GM21786 (cell line): ENCODE measurements around the gene VEGFA.

Experiments
- ATAC-seq: cut with Tn5 transposase; IDR thresholded peaks from one replicate; pipeline ENCODE4 v1.9.1; 2021; ENCODE audit not compliant: unreplicated experiment

VEGFA gene

GRCh38 chr6:43820486-43820885, 50.5 kb downstream of the VEGFA start:
- no peak for ATAC-seq

- ATAC-seq, result no peak
These were observed 51.3 kb downstream of the VEGFA start for GRCh38 chr6:43821101-43821886.

- ATAC-seq, result no peak
These were observed 53.4 kb downstream of the VEGFA start for GRCh38 chr6:43823390-43823789.

- ATAC-seq, result no peak
These were observed 54.1 kb downstream of the VEGFA start for GRCh38 chr6:43823879-43824702.

- ATAC-seq, result no peak
These were observed 54.7 kb downstream of the VEGFA start for GRCh38 chr6:43824703-43825064.

GRCh38 chr6:43825187-43826115, 55.4 kb downstream of the VEGFA start:
- no peak for ATAC-seq

GRCh38 chr6:43826730-43827129, 56.7 kb downstream of the VEGFA start:
- ATAC-seq, result no peak

- no peak for ATAC-seq
These were observed 57.9 kb downstream of the VEGFA start for GRCh38 chr6:43827898-43828297.

GRCh38 chr6:43828711-43829110, 58.7 kb downstream of the VEGFA start:
- no peak for ATAC-seq

GRCh38 chr6:43829470-43829869, 59.5 kb downstream of the VEGFA start:
- ATAC-seq, result no peak

- ATAC-seq, result no peak
These were observed 60.8 kb downstream of the VEGFA start for GRCh38 chr6:43830775-43831174.

- ATAC-seq, result no peak
These were observed 61.2 kb downstream of the VEGFA start for GRCh38 chr6:43831191-43831590.

GRCh38 chr6:43833223-43833995, 63.4 kb downstream of the VEGFA start:
- no peak for ATAC-seq

- no peak for ATAC-seq
These were observed 64.0 kb downstream of the VEGFA start for GRCh38 chr6:43833996-43834390.

- no peak for ATAC-seq
These were observed 64.6 kb downstream of the VEGFA start for GRCh38 chr6:43834528-43835155.

- ATAC-seq, result no peak
These were observed 65.9 kb downstream of the VEGFA start for GRCh38 chr6:43835872-43836419.
